HG02623 (cell line): ENCODE results near the gene ZP1.

Source experiments
- ATAC-seq: cut with Tn5 transposase; IDR thresholded peaks from one replicate; pipeline ENCODE4 v1.9.1; 2021; ENCODE audit warnings: moderate library complexity; ENCODE audit not compliant: unreplicated experiment

The ZP1 gene

DNA sequence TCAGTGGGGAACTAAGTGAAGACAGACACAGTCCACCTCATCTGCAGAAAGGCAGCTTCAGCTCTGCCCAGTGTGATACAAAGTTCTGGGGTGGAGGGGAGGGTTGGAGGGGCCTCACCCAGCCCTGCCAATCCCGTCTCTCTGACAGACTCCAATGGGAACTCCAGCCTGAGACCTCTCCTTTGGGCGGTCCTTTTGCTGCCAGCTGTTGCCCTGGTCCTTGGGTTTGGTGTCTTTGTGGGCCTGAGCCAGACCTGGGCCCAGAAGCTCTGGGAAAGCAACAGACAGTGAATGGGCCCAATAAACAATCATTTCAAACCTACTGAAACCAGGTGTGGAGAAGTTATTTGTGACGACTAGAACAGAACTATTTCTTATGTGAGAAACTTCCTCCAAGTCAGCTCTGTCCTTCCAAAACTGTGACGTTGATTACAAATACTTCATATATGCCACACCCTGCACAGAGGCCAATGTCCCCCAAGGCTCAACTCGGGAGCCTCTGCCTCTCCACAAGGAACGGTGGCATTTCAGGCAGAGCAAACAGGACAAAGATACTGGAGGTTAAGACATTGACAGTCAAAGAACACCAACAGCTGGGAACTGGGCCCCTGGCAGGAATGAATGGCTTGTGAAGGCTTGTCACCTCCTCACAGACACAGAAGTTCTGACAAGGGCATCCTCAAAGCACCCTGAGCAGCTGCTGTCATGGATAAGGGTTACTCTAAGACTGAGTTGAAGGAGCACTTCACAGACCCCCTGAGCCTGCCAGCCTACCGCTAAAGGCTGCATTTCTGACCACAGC lies 8.2 kb downstream of the ZP1 start:
- ATAC-seq = no peak

DNA sequence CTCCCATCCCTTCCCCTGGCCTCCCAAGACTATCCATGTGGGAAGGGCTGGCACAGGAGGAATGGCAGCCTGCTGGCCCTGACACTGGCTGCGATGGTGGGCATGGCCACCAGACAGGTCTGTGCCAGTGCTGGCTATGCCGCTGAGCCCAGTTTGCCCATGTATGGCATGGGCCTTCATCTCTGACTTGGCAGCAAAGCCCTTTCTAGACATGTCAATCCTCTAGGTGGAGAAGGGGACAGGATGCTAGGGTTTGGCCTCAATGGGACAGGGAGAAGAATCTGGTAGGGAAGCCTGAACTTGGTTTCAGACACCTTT lies 8.8 kb downstream of the ZP1 start:
- ATAC-seq = no peak

DNA sequence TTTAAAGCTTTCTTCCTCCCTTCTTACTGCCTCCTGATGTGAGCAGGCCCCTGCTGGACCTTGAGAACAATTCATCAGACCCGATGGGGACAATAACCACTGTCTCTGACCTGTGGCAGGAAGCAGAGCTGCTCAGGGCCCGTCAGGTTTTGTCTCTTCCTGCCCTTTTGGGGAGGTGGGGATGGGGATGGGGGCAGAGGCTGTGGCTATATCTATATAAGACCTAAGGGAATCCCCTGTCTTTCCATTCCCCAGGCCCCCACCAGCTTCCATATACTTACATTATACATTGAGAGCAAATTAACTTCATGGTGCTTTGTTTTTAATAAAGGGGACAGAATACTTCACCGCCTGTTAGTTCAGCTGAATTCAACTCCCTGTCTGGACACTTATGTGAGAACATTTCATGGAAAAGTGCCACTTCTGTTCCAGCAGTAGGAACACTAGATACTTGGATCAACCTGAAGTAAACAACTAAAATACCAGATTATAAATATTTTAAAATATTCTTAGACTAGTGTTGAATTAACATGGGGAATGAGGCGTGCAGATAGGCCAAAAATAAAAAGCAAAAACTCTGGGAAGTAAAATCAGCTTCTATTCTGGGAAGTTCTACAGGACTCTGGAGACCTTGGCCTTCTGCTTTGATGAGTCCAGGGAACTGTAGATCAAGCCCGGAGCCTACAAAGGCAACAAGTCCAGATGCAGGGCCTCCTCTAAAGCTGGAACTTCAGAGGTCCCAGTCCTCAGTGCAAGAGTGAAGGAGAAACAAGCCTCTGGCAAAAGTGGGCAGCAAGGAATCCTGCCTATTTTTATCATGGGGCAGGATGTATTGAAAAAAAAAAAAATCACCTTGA lies 11.1 kb downstream of the ZP1 start:
- ATAC-seq = no peak

DNA sequence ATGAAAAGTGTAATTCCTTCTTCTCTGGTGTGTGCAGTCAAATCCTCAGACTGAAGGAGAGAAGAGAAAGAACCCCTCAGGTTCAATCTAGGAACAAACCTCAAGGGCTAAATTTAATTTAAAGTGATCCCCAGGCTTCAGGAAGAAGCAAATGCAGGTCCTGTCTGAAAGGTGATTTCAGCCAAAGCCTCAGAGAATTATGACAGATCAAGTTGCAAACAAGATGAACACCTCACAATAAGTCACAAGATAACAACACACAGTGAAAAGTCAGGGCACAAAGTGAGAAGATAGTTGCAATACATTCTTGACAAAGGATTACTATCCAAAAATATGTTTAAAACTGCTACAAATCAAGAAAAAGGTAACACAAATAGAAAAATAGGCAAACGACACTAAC lies 11.8 kb downstream of the ZP1 start:
- ATAC-seq = no peak

DNA sequence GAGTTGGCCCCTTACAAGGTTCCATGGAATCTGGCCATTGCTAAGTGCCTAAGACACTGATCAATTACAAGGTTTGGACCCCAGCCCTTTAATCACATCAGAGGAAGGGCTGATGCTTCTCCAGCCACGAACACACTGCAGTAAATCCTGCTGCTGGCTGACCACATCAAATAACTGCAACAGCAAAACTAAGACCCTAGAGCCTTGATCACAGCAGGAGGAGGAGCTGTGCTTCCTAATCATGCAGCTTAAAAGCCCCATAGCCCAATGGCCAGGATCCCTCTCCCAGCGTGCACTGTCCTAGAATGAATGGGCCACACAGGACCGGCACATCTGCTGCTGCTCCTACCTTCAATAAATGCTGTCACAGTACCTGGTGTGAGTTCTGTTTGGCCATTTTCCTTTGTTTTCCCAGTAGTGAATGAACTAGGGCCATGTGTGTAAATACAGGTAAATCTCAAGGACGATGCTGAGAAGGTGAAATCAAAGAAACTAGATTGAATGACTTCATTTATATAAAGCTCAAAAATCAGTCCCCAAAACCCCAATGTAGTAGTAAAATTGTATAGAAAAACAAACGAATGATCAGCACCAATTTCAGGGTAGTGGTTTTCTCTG lies 12.7 kb downstream of the ZP1 start:
- no peak for ATAC-seq

DNA sequence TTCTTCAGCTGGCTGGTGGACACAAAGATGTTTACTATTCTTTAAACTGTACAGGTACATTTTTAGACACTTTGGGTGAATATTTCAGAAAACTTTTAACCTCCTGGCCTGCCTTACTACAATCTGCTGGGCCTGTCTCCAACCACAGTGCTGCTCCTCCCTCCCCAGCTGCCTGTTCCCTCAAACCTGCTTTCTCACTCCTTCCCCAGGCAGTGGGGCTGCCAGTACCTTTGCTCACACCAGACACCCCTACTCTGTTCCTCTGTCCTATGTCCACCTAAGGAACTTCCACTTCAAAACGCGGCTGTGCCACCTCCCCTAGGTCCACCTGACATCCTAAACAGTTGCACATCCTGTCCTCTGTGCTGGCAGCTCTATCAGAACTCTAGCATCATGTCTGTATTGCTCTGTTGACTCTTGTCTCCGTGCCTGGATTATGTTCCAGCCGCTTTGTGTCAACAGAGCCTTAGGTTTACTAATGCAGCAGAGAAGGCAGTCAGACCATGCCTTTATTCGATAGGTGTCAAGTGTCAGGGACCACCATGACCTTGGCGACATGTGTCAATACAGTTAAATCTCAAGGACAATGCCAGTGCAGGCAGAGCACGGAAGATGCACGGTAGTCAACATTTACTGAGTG lies 13.4 kb downstream of the ZP1 start:
- no peak for ATAC-seq

DNA sequence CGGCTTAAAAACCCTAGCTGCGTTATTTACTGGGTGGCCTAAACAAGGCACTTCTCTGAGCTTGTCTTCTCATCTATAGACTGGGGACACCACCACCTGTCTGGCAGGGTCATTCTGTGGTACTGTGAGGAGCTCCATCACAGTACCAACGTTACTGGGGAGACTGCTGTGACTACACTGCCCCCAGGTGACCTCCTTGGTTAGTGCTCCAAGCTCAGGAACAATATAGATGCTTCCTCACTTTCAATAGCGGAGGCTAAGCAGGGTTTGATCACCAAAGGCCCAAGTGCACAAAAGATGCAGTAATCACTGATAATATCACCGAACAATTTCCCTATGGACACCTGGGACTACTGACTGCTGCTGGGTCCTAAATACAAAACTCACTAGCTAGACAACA lies 20.2 kb downstream of the ZP1 start:
- no peak for ATAC-seq

DNA sequence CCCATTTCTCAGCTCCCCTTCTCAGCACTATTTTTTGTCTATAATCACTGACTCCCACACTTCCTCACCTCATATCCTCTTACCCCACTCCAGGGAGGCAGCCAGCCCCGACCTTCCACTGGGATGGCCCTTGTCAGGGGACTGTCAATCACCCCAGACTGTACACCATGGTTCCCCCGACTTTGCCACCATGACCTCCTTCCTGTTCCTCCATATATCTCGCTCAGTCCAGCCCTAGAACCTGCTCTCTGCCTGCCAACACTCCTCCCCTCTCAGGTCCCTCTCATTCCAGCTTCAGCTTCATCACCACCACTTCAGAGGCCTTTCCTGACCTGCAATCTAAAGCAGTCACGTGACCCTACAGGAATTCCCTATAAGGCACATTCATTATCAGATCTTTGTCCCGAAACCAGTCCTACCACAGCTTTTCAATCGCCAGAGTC lies 22.5 kb downstream of the ZP1 start:
- ATAC-seq = no peak

DNA sequence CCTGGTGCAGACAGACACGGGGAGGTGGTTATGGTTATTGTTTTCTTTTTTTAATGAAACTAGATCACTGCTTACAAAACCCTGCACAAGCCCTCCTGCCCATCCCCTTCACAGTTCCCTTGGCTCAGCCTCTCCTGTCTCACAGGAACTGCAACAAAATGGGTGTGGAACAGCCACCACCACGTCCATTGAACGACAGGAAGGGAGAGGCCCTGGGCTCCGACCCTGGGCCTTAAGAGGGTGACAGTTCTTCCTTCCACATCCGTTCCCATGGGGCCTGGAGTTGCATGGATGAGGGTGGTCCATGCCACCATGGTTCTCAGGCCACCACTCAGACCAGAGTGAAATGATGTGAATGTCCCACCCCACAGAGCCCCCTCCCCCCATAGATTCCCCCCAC lies 23.4 kb downstream of the ZP1 start:
- no peak for ATAC-seq

DNA sequence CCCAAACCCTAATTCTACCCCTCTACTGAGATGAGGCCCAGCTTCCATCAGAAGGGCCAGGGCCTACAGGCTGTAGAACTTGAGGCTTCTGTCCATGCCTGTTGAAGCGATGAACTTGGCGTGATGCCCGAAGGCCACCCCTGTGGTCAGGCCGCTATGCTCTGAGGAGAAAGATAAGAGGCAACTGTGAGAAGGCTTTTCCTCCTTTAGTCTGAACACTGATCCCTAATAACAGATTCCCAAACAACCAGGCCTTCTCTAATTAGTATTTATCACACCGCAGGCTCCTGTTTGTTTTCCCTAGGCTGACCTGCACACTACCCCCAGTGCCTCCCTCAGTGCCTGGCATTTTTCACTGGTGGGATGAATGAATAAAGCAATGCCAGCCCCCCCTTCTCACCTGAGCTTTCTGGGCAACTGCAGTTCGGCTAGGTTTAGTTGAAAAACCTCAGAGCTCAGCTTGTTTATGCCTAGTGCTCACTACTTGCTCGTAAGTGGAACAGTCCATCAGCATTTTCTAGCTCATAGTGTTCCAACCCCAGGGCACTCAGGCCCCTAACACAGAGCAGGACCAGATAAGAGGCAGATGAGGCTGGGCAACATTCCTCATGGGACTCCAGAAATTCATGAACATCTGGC lies 23.9 kb downstream of the ZP1 start:
- no peak for ATAC-seq

DNA sequence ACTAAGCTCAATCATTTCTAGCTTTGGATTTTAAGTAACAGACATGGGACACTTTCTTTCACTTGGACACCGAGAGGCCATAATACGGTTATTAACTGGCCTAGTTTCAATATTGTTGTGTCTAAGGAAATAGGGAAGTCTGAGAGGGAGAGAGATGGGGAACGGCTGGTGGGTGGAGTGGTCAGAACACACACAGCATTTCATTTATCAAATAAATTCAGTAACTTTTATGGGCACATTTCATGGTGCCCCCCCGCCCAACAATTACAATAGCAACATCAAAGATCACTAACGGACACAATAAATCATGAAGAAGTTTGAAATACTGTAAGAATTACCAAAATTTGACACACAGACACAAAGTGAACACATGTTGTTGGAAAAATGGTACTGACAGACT lies 28.3 kb downstream of the ZP1 start:
- no peak for ATAC-seq

DNA sequence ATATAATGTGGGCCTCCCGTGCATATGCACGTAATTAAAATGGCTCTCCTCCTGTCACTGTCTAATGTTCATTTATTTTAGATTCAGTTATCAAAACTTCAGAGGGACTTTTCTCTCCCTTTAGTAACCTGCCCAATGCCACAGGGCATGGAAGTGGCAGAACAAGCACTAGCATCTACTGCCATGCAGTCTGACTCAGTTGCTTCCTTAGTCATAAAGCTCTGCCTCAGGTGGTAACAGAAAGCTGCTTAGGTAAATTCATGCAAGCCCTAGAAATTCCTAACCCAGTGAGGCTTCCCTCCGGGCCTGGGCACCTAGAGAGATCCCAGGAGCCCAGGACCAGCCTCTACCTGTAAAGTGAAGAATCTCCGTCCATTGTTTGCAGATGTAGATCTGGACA lies 30.2 kb downstream of the ZP1 start:
- ATAC-seq = no peak

DNA sequence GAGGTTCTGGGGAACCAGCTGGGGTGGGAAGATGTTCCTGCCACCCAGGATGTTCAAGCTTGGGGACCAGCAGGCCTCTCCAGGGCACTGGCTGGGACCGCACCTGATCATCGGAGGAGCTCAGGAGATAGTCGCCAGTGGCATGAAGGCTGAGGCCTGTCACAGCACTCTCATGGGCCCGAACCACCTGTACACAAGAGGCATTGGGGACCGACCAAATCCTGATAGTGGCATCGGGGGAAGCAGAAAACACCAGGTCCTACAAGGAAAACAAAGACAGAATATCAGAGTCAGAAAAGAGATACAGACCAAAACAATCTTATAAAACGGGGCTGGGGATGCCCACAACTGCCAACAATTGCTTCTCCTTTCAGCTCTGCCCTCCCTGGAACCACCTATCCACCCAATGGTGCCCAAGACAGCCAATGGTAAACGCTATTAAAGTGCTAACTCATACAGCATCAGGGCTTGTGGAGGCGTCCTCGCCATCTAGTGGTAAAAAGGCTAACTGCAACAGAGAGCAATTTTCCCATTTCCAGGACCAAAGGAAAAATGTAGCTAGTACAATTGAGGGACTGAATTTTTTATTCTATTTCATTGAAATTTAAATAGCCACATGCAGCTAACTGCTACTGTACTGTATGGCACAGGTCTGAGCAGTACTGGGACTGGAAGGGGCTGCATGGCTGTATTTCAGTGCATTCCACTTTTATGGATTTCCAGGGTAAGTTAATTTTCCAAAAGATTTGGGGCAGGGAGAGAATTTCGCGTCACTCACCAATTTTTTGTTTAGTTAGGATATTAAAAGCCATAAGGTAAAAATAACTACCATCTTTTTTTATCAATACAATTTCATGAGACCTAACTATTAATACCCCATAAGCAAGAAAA lies 31.9 kb downstream of the ZP1 start:
- ATAC-seq = no peak

DNA sequence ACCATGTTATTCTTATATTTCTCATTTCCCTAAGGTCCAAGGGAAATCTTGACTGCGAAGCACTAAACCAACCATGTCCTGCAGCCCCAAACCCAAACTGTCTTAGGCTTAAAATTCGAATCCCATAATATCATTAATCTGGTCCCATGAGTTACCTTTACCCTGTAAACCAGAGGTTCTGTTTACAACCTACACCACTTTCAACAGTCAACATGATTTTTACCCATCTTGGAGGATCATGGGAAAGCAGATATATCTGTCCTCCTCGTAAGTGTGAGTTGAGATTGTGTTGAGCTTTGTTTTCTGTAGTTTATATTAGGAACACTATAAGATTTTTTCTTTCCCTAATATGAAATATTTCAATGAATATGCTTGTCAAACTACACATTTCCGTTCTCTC lies 32.6 kb downstream of the ZP1 start:
- no peak for ATAC-seq

DNA sequence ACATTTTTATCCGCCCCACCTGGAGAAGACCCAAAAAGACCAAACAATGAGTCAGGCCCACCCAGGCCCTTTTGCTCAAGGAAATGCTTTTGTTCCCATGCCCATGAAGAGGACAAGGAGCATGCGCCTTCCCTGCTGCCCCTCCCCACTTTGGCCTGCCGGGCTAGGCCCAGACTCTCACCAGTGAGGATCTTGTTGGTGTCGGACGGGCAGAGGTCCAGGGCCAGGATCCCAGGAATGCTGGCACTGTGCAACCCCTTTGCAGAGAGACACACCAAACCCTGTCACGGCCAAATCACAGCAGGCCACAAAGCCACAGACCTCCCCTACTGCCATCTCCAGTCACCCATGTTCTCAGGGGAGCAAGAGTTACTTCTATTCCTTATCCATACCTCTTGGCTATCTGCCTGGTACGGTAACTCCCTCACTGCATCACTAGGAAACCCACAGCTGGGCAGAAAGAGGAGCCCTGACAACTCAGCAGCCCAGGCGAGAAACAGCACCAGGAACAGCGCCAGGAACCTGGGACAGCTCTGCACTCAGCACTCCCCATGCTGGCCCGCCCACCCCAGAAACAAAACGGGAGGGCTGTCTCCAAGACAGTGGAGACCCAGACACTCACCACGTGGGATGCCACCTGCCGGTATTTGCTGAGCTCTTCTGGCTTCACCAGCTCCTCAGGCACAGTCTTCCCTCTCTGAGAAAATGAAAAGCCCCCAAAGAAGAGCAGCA lies 33.5 kb downstream of the ZP1 start:
- no peak for ATAC-seq

DNA sequence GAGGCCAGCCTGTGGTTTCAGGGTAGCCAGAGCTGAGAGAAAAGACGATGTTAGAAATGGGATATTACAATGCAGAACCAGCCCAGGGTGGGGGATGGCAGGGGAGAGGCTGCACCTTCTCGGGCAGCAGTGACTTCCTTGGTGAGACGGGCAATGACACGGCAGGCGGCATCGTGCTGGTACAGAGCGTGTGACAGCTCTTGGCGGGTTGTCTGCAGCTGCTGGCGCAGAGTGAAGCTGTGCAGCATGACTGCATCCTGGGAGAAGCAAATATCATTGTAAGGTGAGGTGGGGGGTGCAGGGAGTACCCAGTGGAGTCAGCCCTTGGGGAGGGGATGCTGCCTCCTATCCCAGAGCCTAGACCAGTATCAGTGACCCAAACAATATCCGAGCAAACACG lies 35.3 kb downstream of the ZP1 start:
- ATAC-seq = no peak

DNA sequence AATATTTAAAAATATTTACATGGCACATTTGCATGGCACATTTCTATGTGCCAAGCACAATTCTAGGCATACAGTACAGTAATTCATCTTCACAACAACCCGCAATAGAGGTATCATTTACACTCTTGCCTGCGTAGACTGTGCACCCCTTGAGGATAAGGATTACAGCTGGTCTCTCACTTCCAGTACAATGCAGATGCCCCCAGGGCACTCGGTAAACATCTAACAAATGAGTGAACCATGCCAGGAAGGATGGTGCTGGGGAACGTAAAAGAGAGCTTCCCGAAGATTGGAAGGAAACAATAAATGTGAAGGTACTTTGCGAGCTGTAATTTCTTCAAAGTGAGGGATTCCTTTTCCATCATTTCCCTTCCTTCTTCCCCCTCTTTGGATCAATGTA lies 37.7 kb downstream of the ZP1 start:
- no peak for ATAC-seq

DNA sequence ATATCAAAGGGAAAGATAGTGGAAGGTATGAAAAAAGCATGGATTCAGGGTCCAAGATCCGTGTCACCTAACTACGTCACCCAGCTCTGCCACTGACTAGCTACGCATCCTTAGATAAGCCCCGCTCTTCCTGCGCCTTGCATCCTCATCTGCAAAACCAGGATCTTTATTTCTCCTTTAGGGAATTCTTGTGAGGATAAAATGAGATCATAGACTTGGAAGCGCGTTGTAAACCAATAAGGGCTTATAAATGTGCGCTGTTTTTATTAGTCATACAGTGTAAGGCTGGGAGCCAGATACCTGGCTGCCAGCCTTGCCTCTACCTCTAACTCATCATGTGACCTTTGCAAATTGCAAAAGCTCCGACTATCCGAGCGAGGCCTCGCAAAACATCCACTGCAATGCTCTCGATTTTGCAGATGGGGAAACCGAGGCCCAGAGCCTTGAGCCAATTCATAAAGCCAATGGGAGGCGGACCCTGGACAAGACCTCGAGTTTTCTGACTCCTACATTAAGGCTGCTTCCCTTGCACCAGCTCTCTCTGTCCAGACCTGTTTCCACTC lies 38.3 kb downstream of the ZP1 start:
- no peak for ATAC-seq
